ENCODE results near the gene CSNK2A2. TPM values are rescaled to one million over a fixed set of nuclear protein-coding genes. Genes with fewer than 3 reads are reported as not detected.

The CSNK2A2 gene
- polyA plus RNA-seq, 3 donors from 2014 or later = 3.8 to 13.4 (median 11.2) TPM

DNA sequence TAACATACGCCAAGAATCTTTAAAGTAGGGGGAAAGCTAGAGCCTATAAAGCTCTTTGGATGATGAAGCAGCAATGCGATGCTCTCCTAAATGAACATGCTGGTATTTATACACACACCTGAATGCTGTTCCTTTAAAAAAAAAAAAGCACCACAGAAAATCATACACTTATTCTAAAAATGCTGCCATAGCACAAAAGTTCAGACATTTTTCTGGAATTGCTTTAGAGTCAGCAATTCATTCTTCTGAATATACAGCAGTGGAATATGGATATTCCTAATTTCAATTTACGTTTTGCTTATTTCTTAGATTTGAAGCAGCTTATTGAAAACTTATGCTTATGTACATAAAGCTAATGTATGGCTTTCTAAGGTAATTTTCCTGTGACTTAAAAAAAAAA lies 3.1 kb downstream of the CSNK2A2 start:
- Mint-ChIP-seq H3K4me3 (peak overlapping the region in 1 of 5 donors; percentile 2), H3K27me3 (ENCODE audit: low read depth in 3 of 3) (peaks cover 0 to 5% (median under 1%) of the 10 kb centered on the region in 3 donors), H3K9me3 (peaks cover 0 to 1% (median 0%) of the 10 kb centered on the region in 6 donors), H3K4me1 (peaks cover 39 to 74% of the 10 kb centered on the region in 2 donors), H3K36me3 (peaks cover 4 to 15% (median 14%) of the 10 kb centered on the region in 3 donors), H3K27ac (peak overlapping the region in 1 of 6 donors; percentile 7)
- no peak for DNase-seq

DNA sequence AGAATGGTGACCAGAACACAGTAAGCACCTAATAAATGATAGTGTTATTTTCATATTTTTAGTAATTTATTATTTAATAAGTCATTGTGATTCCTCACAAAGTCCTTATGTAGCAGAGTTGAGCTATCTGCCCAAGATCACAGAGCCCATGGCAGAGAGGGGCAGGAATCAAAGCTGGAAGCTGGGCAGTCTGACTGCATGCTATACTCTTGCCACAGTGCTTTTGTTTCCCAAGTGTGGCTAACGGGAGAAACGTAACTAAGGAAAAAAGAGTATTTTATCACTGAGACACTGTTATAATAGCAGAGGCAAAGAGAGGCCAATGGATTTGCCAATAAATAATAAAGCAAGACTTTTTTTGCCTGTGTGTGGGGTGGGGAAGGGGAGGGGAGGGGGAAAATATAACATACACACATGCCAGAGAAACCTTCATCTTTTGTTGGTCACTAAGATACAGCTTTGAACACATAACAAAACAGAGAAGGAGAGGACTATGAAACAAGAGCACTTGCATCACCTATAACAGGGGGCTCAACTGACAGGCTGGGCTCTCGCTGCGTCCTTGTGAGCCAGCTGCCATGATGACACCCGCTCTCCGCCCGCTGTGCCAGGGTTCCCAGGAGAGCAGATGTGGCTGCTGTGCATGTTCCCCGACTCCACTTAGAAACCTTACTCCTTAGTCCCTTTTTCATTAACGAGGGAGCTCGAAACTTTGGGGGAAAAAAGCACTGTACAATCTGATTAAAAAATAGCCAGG lies 10.1 kb downstream of the CSNK2A2 start:
- Mint-ChIP-seq H3K27ac (no peak overlapping the region), H3K36me3 (peaks cover 17 to 52% (median 21%) of the 10 kb centered on the region in 3 donors), H3K4me1 (peaks cover 21 to 52% of the 10 kb centered on the region in 2 donors), H3K9me3 (no peaks in the 10 kb centered on the region), H3K4me3 (no peak overlapping the region), H3K27me3 (ENCODE audit: low read depth in 3 of 3) (no peaks in the 10 kb centered on the region)
- no peak for DNase-seq

DNA sequence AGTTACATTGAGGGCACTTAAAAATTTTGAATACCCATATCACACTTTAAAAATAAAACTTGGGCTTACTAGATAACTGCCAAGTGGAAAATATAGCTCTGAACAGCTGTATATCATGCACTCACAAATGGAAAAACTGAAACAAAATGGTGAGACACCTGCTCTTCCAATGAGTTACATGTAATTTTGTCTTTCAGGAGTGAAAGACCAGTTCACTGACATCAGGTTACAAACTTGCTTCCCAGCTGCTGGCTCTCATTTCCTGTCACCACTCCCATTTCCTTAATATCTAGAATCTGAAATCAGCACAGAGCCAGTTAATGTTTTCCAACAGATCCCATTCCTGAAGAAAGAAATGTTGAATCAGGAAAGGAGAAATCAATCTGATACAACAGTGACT lies 10.8 kb downstream of the CSNK2A2 start:
- Mint-ChIP-seq H3K4me1 (peaks cover 16 to 45% of the 10 kb centered on the region in 2 donors), H3K27me3 (ENCODE audit: low read depth in 3 of 3) (no peaks in the 10 kb centered on the region), H3K36me3 (peaks cover 17 to 53% (median 24%) of the 10 kb centered on the region in 3 donors), H3K27ac (peak overlapping the region in 2 of 6 donors; percentile 12 to 46), H3K9me3 (no peaks in the 10 kb centered on the region), H3K4me3 (no peak overlapping the region)
- DNase-seq = no peak

DNA sequence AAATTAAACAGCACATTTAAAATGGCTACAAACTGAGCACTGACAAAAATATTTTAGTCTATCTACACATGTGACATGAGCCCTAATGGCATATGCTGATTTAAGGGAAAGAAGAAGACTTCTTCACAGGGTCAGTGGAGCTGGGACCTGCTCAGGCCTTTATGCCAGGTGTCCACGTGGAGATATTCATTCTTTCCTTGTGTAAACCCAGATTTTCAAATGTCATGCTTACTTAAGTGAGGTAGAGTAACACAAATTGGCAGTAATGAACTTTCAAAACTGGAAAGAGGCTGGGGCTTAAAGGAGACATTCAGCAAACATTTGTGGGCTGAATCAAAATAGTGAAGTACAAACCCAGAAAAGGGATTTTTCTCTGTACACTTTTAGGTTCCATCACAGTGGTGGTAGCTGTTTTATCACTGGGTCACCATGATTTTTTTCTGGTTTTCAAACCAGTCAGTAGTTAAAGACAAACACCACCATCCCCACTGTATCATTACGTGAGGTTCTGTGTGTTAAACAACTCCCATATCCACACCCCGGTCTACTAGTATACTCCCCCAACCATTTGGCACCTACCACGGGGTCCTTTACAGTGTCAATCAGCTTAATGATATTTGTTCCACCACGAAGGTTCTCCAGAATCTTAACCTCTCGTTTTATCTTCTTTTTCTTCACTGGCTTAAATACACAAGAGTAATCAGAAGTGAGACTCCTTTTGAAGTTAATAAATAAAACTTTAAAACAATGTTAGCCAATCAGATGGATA lies 11.5 kb downstream of the CSNK2A2 start:
- Mint-ChIP-seq H3K27ac (peak overlapping the region in 2 of 6 donors; percentile 29 to 59), H3K36me3 (peaks cover 23 to 53% (median 25%) of the 10 kb centered on the region in 3 donors), H3K4me3 (no peak overlapping the region), H3K4me1 (peaks cover 11 to 42% of the 10 kb centered on the region in 2 donors), H3K27me3 (ENCODE audit: low read depth in 3 of 3) (no peaks in the 10 kb centered on the region), H3K9me3 (no peaks in the 10 kb centered on the region)
- DNase-seq = no peak

DNA sequence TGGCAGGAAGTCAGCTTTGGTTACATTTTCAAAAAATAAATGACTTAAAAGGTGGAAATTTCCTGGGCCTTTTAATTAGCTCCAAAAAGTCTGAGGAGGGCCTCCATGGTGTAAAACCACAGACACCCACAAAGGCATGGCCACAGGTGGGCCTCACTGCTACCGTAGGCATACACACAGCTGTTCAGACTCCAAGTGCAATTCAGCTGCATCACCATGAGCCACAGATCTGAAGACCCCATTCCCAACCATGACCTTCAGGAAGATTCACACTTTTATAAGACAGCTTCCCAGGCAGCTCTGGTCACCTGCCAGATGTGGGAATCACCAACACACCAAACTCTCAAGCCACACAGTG lies 20.6 kb downstream of the CSNK2A2 start:
- Mint-ChIP-seq H3K4me1 (peaks cover 25 to 45% of the 10 kb centered on the region in 2 donors), H3K27ac (peak overlapping the region; percentile 42 to 82 (median 78)), H3K9me3 (no peaks in the 10 kb centered on the region), H3K36me3 (peaks cover 20 to 46% (median 23%) of the 10 kb centered on the region in 3 donors), H3K4me3 (peak overlapping the region; percentile 16 to 74 (median 64)), H3K27me3 (ENCODE audit: low read depth in 3 of 3) (peaks cover 0 to 1% (median 0%) of the 10 kb centered on the region in 3 donors)
- peak; percentile 10 to 31 (median 31) for DNase-seq

DNA sequence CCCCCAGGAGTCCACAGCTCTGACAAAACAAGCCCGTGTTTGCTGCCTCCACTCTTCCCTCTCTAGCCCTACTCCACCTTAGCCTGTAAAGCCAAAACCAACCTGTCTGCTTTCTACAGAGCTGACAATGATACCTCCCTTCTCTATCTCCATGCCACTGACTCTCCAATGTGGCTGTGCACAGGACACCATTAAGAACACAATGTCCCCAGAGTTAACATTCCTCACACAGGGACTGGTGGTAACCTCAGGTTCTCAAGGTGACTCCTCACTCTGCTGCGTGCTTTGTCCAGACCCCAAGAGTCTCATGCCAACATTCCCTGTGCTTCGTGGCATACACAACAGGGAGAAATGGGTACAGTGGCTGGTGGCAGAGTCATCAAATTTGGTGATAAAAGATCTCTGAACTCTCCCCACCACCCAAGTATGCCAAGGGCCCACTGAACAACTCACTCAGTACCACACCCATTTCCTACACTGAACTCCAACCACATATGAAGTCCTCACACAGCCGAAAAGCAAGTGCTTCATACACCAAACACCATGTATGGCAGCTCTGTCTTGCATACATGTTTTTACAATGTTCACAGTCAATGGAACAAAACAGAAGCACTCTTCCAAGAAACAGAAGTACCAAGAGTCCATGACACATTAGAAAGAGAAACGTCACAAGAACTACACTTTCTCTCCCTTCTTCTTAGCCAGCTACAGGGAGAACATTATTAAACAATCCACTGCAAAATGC lies 21.1 kb downstream of the CSNK2A2 start:
- peak in 1 of 3 donors; percentile 6 for DNase-seq
- Mint-ChIP-seq H3K4me1 (peaks cover 25 to 44% of the 10 kb centered on the region in 2 donors), H3K9me3 (no peaks in the 10 kb centered on the region), H3K4me3 (peak overlapping the region; percentile 16 to 74 (median 66)), H3K27ac (peak overlapping the region; percentile 50 to 82 (median 78)), H3K36me3 (peaks cover 16 to 46% (median 21%) of the 10 kb centered on the region in 3 donors), H3K27me3 (ENCODE audit: low read depth in 3 of 3) (peaks cover 0 to 3% (median 0%) of the 10 kb centered on the region in 3 donors)

DNA sequence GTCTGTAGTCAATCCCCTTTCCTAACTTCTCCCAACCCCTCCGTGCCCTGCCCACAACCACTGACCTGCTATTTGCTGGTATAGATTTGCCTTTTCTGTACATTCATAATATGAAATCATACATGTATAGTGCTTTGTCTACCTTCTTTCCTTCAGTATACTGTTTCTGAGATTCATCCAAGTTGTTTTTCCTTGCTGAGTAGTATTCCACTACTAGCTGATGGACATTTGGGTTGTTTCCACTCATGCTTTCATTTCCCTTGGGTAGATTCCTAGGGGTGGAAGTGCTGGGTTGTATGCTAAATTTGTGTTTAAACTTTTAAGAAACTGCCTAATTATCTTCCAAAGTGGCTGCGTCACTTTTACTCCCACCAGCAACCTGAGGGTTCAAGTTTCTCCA lies 27.7 kb downstream of the CSNK2A2 start:
- Mint-ChIP-seq H3K27me3 (ENCODE audit: low read depth in 3 of 3) (peaks cover 0 to 3% (median 2%) of the 10 kb centered on the region in 3 donors), H3K4me1 (peaks cover 2 to 3% of the 10 kb centered on the region in 2 donors), H3K9me3 (no peaks in the 10 kb centered on the region), H3K27ac (peak overlapping the region in 3 of 6 donors; percentile 17 to 63 (median 58)), H3K36me3 (peaks cover 19 to 54% (median 34%) of the 10 kb centered on the region in 3 donors), H3K4me3 (no peak overlapping the region)
- no peak for DNase-seq

DNA sequence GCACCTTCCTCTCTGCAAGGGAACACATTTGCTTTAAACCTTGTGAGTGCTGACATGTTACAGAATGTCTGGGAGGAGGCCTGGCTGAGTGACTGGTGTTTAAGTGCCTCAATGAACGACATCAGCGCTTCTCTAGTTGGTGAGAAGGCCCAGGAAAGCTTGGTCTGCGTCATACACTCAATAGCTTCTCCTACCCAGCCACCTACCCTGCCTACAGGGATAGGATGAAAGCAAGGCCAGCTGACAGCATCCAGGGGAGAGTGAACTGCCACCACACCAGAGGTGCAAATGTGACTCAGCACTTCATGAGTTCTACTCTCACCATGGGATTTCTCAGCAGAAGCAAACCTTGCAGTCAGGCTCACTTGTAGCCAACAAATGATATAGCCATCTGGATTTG lies 37.1 kb downstream of the CSNK2A2 start:
- H3K4me1 Mint-ChIP-seq = peaks cover 5 to 6% of the 10 kb centered on the region in 2 donors
- H3K9me3 Mint-ChIP-seq = no peaks in the 10 kb centered on the region
- no peak overlapping the region for H3K4me3 Mint-ChIP-seq
- H3K27me3 Mint-ChIP-seq (ENCODE audit: low read depth in 3 of 3) = peaks cover 0 to 4% (median 0%) of the 10 kb centered on the region in 3 donors
- H3K36me3 Mint-ChIP-seq = peaks cover 17 to 43% (median 29%) of the 10 kb centered on the region in 3 donors
- H3K27ac Mint-ChIP-seq = peak overlapping the region in 1 of 6 donors; percentile 23
- no peak for DNase-seq

DNA sequence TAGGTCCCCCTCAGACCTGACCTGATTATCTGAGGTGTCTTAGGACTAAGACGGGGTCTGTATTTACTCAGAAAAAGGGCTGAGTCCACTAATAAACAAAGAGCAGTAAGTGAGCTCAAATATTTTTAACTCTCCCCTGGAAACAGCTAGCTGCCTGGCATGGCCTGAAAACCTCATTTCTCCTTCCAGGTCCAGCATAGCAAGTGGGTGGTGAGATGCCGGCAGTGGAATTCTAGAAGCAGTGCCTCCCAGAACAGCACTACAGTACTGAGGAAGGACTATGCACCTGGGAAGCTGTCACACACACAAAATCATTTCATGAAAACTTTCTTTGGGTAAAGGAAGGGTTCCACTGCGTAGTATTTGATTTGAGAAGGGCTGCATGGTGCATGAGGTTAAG lies 39.2 kb downstream of the CSNK2A2 start:
- Mint-ChIP-seq H3K4me3 (no peak overlapping the region), H3K4me1 (peaks cover 11 to 14% of the 10 kb centered on the region in 2 donors), H3K36me3 (peaks cover 4 to 23% (median 10%) of the 10 kb centered on the region in 3 donors), H3K27me3 (ENCODE audit: low read depth in 3 of 3) (peaks cover 0 to 2% (median 0%) of the 10 kb centered on the region in 3 donors), H3K9me3 (no peaks in the 10 kb centered on the region), H3K27ac (peak overlapping the region in 1 of 6 donors; percentile 30)
- DNase-seq = no peak

DNA sequence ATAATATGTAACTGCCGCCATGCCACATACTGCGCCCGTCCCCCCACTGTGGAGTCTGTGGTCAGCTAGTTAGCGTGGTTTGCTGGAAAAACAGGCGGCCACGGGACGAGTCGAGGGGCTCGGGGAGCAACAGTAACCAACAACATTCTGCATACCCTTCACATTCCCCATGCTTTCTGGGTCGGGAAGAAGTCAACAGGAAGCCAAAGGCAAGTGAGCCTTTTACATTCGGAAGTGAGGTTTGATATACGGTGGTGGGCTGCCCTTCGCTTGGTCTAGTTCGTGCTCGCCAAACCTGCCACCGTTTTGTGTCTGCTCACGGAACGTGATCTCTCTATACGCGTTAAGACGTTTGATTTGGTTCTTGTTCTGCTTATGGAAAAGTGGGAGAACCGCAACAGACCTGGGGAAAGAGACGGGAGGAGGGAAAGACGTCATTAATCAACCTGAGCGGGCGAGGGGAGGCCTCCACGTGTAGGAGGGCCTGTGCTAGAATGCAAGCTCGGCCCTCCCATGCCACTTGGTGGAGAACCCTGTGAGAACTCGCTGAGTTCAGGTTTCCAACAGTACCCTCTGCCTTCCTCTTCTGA lies 39.9 kb downstream of the CSNK2A2 start:
- Mint-ChIP-seq H3K27me3 (ENCODE audit: low read depth in 3 of 3) (peaks cover 0 to 2% (median 0%) of the 10 kb centered on the region in 3 donors), H3K9me3 (no peaks in the 10 kb centered on the region), H3K4me1 (peaks cover 11 to 14% of the 10 kb centered on the region in 2 donors), H3K36me3 (peaks cover 0 to 18% (median 9%) of the 10 kb centered on the region in 3 donors), H3K4me3 (no peak overlapping the region), H3K27ac (no peak overlapping the region)
- no peak for DNase-seq

DNA sequence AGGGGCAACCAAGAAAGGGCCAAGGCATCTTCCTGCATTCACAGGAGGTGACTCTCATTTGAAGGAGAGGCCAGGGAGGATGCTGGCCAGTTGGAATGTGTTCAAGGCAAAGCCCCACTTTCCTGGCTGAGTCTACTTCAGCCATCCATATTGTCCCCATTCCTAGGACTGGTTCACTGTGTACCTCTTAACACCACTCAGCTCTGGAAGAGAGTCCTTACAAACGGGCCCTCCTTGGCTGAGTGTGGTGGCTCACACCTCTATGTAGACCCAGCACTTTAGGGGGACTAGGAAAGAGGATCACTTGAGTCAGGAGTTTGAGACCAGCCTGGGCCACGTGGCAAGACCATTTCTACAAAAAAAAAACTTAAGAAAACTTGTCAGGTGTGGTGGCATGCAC lies 40.7 kb downstream of the CSNK2A2 start:
- Mint-ChIP-seq H3K9me3 (no peaks in the 10 kb centered on the region), H3K4me3 (no peak overlapping the region), H3K27ac (no peak overlapping the region), H3K4me1 (peaks cover 11 to 14% of the 10 kb centered on the region in 2 donors), H3K27me3 (ENCODE audit: low read depth in 3 of 3) (peaks cover 0 to 2% (median 0%) of the 10 kb centered on the region in 3 donors), H3K36me3 (peaks cover 0 to 13% (median 5%) of the 10 kb centered on the region in 3 donors)
- no peak for DNase-seq

DNA sequence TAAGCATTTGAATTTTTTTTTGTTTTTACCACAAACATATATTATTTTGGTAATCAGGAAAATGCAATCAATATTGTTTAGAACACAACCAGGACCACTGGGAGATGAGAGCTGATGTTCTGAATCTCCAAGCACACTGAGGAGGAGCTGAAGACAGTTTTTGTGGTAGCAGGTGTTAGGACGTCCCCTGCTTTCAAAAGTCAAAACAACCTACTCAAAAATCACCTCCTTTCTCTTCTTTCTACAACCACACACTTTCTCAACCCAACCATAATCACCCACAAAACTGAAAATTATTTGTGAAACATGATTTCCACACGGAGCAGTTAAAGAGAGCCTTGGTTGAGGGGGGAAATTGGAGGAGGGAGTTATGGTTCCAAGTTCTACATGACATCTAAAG lies 42.1 kb downstream of the CSNK2A2 start:
- Mint-ChIP-seq H3K4me1 (peaks cover 11 to 14% of the 10 kb centered on the region in 2 donors), H3K9me3 (no peaks in the 10 kb centered on the region), H3K4me3 (peak overlapping the region in 1 of 5 donors; percentile 1), H3K27me3 (ENCODE audit: low read depth in 3 of 3) (peaks cover 0 to 2% (median 0%) of the 10 kb centered on the region in 3 donors), H3K36me3 (peaks cover 0 to 6% (median 0%) of the 10 kb centered on the region in 3 donors), H3K27ac (peak overlapping the region in 3 of 6 donors; percentile 4 to 70 (median 15))
- DNase-seq = peak in 2 of 3 donors; percentile 18 to 22

DNA sequence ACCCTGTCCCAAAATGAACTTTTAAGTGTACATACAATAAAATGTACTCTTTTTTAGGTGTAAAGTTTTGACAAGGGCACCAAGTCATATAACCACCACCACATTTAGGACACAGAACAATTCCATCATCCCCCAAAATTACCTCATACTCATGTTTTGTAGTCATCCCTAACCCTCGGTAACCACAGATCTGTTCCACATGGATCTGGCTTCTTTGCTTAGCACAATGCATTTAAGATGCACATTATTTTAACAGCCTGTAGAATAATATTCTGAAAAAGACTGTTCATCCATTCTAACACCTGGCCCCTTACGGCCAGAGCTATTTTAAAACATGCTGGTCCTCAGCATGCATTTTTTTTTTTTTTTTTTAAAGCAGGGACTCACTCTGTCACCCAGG lies 43.6 kb downstream of the CSNK2A2 start:
- DNase-seq = no peak
- Mint-ChIP-seq H3K4me1 (peaks cover 11 to 14% of the 10 kb centered on the region in 2 donors), H3K27ac (no peak overlapping the region), H3K36me3 (peaks cover 0 to 6% (median 0%) of the 10 kb centered on the region in 3 donors), H3K27me3 (ENCODE audit: low read depth in 3 of 3) (no peaks in the 10 kb centered on the region), H3K9me3 (no peaks in the 10 kb centered on the region), H3K4me3 (no peak overlapping the region)
